Activated CD4-positive, alpha-beta T cell treated with anti-CD3 and anti-CD28 coated beads, Interleukin-10, Interleukin-2, amounts not matched to agents 100 ng/mL and 50 ng/mL, durations not matched to agents 16 hours and 8 hours (primary cell): Measurements from ENCODE around the gene COG6.

Experiments
- DNase-seq: peaks from one replicate; pipeline ENCODE4 v3.0.0-alpha.2; 2020

The COG6 gene

GRCh38 chr13:39682788-39683187 lies 27.3 kb downstream of the COG6 start:
- DNase-seq, result peak; percentile 17

- peak; percentile 32 for DNase-seq
These were observed 29.2 kb downstream of the COG6 start for GRCh38 chr13:39684531-39685137.

GRCh38 chr13:39685652-39686051 lies 30.2 kb downstream of the COG6 start:
- DNase-seq, result no peak

GRCh38 chr13:39688278-39688677 lies 32.8 kb downstream of the COG6 start:
- no peak for DNase-seq

- DNase-seq, result peak; percentile 46
These were observed 33.4 kb downstream of the COG6 start for GRCh38 chr13:39688699-39689405.

GRCh38 chr13:39692660-39693438 lies 37.4 kb downstream of the COG6 start:
- no peak for DNase-seq

- DNase-seq, result no peak
These were observed 43.8 kb downstream of the COG6 start for GRCh38 chr13:39699274-39699673.

GRCh38 chr13:39712626-39713025 lies 57.2 kb downstream of the COG6 start:
- DNase-seq, result no peak

- no peak for DNase-seq
These were observed 73.7 kb downstream of the COG6 start for GRCh38 chr13:39729156-39729555.

GRCh38 chr13:39734952-39735351 lies 79.5 kb downstream of the COG6 start:
- no peak for DNase-seq

GRCh38 chr13:39737047-39737446 lies 81.6 kb downstream of the COG6 start:
- no peak for DNase-seq

GRCh38 chr13:39740761-39741160 lies 85.3 kb downstream of the COG6 start:
- no peak for DNase-seq

- DNase-seq, result no peak
These were observed 93.5 kb downstream of the COG6 start for GRCh38 chr13:39748961-39749360.

- DNase-seq, result no peak
These were observed 94.1 kb downstream of the COG6 start for GRCh38 chr13:39749528-39749927.

GRCh38 chr13:39751805-39752204 lies 96.3 kb downstream of the COG6 start:
- no peak for DNase-seq

- no peak for DNase-seq
These were observed 105.1 kb downstream of the COG6 start for GRCh38 chr13:39760521-39760920.

GRCh38 chr13:39765801-39766463 lies 110.5 kb downstream of the COG6 start:
- DNase-seq, result peak; percentile 23

GRCh38 chr13:39766464-39767158 lies 111.1 kb downstream of the COG6 start:
- no peak for DNase-seq

- no peak for DNase-seq
These were observed 112.5 kb downstream of the COG6 start for GRCh38 chr13:39767791-39768517.

GRCh38 chr13:39768962-39769361 lies 113.5 kb downstream of the COG6 start:
- no peak for DNase-seq

GRCh38 chr13:39770221-39771090 lies 115.0 kb downstream of the COG6 start:
- DNase-seq, result no peak
